Gastrocnemius medialis (tissue), 4 donors: ENCODE measurements around the gene RCOR1. TPM values are rescaled to one million over a fixed set of nuclear protein-coding genes. Genes with fewer than 3 reads are reported as not detected.

Source experiments
- ATAC-seq, 2 donors: fragments of 150-250 bp; one replicate each; pipeline ENCODE4 v1.9.1; 2016
- DNase-seq, 2 donors: peaks; one replicate each; pipeline ENCODE4 v3.0.0-alpha.2; 2019
- H3K27ac ChIP-seq, 4 donors: fragments of 200-600 bp; sonication (generic); 1 replicate in 1 of 4; 2 replicates in 3 of 4; pipeline ENCODE4 v1.5.1; 2016 to 2018; ENCODE audit warnings: mild to moderate bottlenecking in 2 of 4, moderate library complexity in 1 of 4
- H3K27me3 ChIP-seq, 3 donors: fragments of 200-600 bp; sonication (generic) in 2 of 3; 1 replicate in 1 of 3; 2 replicates in 2 of 3; pipeline versions ENCODE4 v1.5.1 to v1.6.0; 2016 to 2019; ENCODE audit warnings: mild to moderate bottlenecking in 1 of 3, moderate library complexity in 1 of 3
- H3K36me3 ChIP-seq, 2 donors: fragments of 200-600 bp; sonication (generic) in 1 of 2; one replicate each; pipeline ENCODE4 v1.5.1; 2017 to 2018
- H3K4me1 ChIP-seq, 2 donors: fragments of 200-600 bp; sonication (generic) in 1 of 2; one replicate each; pipeline ENCODE4 v1.5.1; 2016 to 2017; ENCODE audit warnings: mild to moderate bottlenecking in 2 of 2
- H3K4me3 ChIP-seq, 4 donors: fragments of 200-600 bp; sonication (generic) in 3 of 4; 1 replicate in 1 of 4; 2 replicates in 3 of 4; pipeline ENCODE4 v1.5.1; 2016 to 2019; ENCODE audit warnings: mild to moderate bottlenecking in 2 of 4
- H3K9me3 ChIP-seq, 3 donors: fragments of 200-600 bp; sonication (generic) in 2 of 3; 1 replicate in 1 of 3; 2 replicates in 2 of 3; pipeline ENCODE4 v1.5.1; 2016 to 2019
- POLR2A ChIP-seq, 2 donors: fragments of 450-650 bp; IDR thresholded peaks; one replicate each; pipeline ENCODE4 v1.6.1; 2017; ENCODE audit warnings: antibody characterized with exemption in 2 of 2, mild to moderate bottlenecking in 2 of 2, moderate library complexity in 2 of 2
- in situ Hi-C, 4 donors: fragments of 200-750 bp; cut with MboI; loops; one replicate each; pipeline versions ENCODE4 v1.15.0 to v1.8.0; 2017; ENCODE audit warnings: low sequenced_read_pairs in 4 of 4
- intact Hi-C: fragments of 100-400 bp; cut with DNase I; formaldehyde crosslinking; loops from one replicate; pipeline ENCODE4 v1.15.1; 2023; ENCODE audit warnings: low total_unique reads
- total RNA-seq, 4 donors: library from RNA; depleted of rRNA; stranded (reverse); fragments of >200 nt; gene quantifications; one replicate each; pipeline versions ENCODE4 v1.1.0 to v1.2.3, GENCODE V29; 2016
- TF ChIP-seq, protein P1 (sequence below), 5 experiments: fragments of 450-650 bp in 3 of 5; fragments of 200-600 bp in 2 of 5; sonication (generic) in 2 of 5; IDR thresholded peaks in 4 of 5; conservative IDR thresholded peaks in 1 of 5; 1 replicate in 4 of 5; 2 replicates in 1 of 5; pipeline ENCODE4 v1.5.1; 2016 to 2019; ENCODE audit warnings: antibody characterized with exemption in 5 of 5, mild to moderate bottlenecking in 3 of 5, moderate library complexity in 3 of 5

Gene RCOR1
- total RNA-seq, 4 donors from 2014 or later = 10.0 to 14.2 (median 12.1) TPM

DNA sequence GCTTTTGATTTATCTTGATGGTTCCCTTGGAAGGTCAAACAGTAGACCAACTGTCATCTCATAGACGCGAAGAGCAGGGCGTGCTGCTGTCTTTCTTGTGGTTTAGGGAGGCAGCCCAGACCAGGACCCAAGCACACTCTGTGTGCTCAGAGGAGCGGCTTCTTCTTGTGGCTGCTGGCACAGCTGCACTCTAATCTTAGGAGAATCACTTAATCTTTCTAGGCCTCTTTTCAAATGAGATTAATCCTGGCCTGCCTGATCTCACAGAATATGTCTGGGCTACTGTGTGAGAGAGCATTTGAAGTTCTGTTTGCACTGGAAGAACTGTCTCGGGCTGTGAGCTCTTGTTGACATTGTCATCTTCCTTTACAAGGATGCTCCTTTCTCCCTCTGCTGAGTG lies 124.8 kb downstream of the RCOR1 start:
- Histone ChIP-seq H3K36me3 (peaks cover 0 to 32% of the 10 kb centered on the region in 2 donors), H3K4me3 (no peak overlapping the region), H3K27me3 (no peaks in the 10 kb centered on the region), H3K27ac (no peak overlapping the region), H3K4me1 (no peaks in the 10 kb centered on the region), H3K9me3 (no peaks in the 10 kb centered on the region)
- no peak for TF ChIP-seq POLR2A (IDR thresholded peaks at IDR 0.05)
- TF ChIP-seq, protein P1, sequence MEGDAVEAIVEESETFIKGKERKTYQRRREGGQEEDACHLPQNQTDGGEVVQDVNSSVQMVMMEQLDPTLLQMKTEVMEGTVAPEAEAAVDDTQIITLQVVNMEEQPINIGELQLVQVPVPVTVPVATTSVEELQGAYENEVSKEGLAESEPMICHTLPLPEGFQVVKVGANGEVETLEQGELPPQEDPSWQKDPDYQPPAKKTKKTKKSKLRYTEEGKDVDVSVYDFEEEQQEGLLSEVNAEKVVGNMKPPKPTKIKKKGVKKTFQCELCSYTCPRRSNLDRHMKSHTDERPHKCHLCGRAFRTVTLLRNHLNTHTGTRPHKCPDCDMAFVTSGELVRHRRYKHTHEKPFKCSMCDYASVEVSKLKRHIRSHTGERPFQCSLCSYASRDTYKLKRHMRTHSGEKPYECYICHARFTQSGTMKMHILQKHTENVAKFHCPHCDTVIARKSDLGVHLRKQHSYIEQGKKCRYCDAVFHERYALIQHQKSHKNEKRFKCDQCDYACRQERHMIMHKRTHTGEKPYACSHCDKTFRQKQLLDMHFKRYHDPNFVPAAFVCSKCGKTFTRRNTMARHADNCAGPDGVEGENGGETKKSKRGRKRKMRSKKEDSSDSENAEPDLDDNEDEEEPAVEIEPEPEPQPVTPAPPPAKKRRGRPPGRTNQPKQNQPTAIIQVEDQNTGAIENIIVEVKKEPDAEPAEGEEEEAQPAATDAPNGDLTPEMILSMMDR (IDR thresholded peaks at IDR 0.05 in 4 of 5, conservative IDR thresholded peaks at IDR 0.05 in 1 of 5) = no peak
- no peak for ATAC-seq
- intact Hi-C loops = no loop called here
- no peak for DNase-seq
- in situ Hi-C loops = no loop called here

DNA sequence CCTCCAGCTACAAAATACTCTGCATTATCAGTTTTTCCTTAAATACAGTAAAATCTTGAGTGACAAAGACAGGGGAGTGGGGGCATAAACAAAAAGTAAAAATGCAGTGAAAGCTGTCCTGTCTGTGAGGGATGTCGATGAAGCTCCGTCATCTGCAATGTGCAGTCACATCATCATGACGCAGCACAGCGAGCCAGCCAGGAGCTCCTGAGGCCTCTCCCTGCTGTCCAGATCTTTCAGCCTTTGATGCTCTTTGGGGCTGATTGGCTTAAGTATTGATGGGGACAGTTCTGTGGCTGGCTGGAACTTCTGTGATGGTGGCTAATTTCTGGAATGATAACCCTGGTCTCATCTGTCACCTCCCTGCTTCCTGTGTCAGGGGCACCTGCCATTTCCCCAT lies 130.2 kb downstream of the RCOR1 start:
- Histone ChIP-seq H3K27ac (no peak overlapping the region), H3K9me3 (no peaks in the 10 kb centered on the region), H3K4me3 (no peak overlapping the region), H3K36me3 (peaks cover 0 to 54% of the 10 kb centered on the region in 2 donors), H3K27me3 (no peaks in the 10 kb centered on the region), H3K4me1 (no peaks in the 10 kb centered on the region)
- DNase-seq (no peak), ATAC-seq (no peak)
- TF ChIP-seq, protein P1 (IDR thresholded peaks at IDR 0.05 in 4 of 5, conservative IDR thresholded peaks at IDR 0.05 in 1 of 5) = no peak
- TF ChIP-seq POLR2A (IDR thresholded peaks at IDR 0.05) = no peak
- intact Hi-C loops = no loop called here
- in situ Hi-C loops = no loop called here

DNA sequence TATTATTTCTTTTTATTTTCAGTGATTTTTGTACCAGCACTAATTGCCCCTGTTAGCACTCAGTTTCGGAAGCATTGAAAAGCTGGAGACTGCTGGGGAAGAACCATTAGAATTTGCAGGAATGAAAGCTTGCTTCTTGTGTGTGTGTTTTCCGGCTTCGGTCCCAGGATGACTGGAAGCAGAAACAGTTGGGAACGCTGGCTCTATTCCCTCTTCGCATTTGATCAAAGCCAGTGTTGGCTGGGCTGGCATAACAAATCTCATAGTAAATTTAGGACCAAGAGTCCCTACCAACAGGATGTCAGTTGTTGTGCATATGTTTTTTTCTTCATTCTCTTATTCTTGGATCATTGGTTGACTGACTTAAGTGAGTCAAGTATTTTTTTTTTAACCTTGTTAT lies 131.2 kb downstream of the RCOR1 start:
- in situ Hi-C loops = no loop called here

DNA sequence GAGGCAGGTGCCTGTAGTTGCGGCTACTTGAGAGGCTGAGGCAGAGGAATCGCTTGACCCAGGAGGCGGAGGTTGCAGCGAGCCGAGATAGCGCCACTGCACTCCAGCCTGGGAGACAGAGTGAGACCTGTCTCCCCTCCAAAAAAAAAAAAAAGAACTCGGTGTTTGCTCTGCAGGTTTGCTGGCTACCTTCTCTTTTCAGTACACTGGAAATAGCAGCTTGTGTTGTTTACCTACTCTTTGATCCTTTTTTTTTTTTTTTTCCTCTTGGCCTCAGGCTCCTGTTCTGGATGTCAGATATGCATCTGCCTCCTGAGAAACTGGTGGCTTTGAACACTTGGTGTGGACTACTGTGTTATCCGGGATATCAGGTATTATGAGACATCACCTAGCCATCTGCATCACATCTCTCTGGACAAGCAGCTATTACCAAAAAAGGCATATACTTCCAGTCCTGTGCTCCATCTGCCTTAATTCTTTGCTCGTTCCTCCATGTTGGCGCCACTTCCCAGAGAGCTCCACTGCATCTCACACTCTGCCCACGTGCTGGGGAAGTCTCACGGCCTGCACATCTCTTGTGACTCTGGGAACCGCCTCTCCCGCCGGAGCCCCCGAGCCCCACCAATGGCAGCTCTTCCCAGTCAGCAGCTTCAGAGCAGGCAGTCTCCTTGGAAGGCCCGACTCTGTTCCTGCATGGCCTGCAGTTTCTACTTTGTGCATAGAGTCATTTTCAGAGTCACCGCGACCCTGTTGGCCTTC lies 133.9 kb downstream of the RCOR1 start:
- Histone ChIP-seq H3K27ac (no peak overlapping the region), H3K27me3 (no peaks in the 10 kb centered on the region), H3K4me1 (no peaks in the 10 kb centered on the region), H3K9me3 (no peaks in the 10 kb centered on the region), H3K36me3 (peaks cover 0 to 47% of the 10 kb centered on the region in 2 donors), H3K4me3 (no peak overlapping the region)
- DNase-seq (no peak), ATAC-seq (no peak)
- TF ChIP-seq POLR2A (IDR thresholded peaks at IDR 0.05) = no peak
- TF ChIP-seq, protein P1 (IDR thresholded peaks at IDR 0.05 in 4 of 5, conservative IDR thresholded peaks at IDR 0.05 in 1 of 5) = no peak
- intact Hi-C loops (no loop called here), in situ Hi-C loops (no loop called here)

More for the DNA sequence above, 131.2 kb downstream of the RCOR1 start:
- DNase-seq (no peak), ATAC-seq (no peak)
- Histone ChIP-seq H3K4me1 (no peaks in the 10 kb centered on the region), H3K9me3 (no peaks in the 10 kb centered on the region), H3K27me3 (no peaks in the 10 kb centered on the region), H3K36me3 (peaks cover 0 to 54% of the 10 kb centered on the region in 2 donors), H3K4me3 (no peak overlapping the region), H3K27ac (no peak overlapping the region)
- no peak for TF ChIP-seq POLR2A (IDR thresholded peaks at IDR 0.05)
- TF ChIP-seq, protein P1 (IDR thresholded peaks at IDR 0.05 in 4 of 5, conservative IDR thresholded peaks at IDR 0.05 in 1 of 5) = no peak
- intact Hi-C loops = no loop called here
